Measurements from ENCODE around the gene ALAS1. TPM values are rescaled to one million over a fixed set of nuclear protein-coding genes. Genes with fewer than 3 reads are reported as not detected.

Gene ALAS1
- polyA plus RNA-seq, 1 experiment, result 61.7 TPM

DNA sequence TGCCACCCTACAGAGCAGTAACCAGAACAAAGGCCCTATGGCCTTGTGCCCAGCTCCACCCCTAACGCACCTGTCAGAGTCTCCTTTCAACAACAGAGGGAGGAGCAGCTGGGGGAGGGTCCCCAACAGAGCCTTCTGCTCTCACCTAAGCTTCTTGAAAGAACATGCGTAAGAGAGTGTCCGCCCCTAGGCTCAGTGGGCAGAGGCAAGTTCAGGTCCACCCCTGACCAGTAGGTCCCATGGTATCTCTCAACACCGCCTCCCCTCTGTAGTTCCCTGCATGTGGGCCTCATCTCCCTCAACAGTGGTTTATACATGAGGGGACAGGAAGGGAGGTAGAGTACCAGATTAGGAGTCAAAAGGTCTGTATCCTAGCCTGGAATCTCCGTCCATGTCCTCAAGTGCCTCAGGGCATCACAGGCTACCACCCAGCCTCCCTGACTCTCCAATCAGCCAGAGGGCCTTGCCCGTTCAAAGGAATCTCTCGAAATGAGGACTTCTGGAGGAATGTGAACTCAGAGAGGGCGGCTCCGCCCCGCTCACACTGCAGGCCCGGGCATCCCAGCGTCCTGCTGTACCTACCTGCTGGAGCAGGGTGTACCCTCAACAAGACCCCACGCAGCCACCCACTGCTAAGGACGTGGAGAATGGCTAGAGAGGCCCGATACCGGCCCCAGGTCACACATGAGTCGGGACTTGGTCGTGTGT, 44.4 kb upstream of the ALAS1 start:
- H3K27ac ChIP-seq (ENCODE audit: low read depth, low read length), result no peak overlapping the region
- no peak for DNase-seq (ENCODE audit: low read depth, low spot score)
- ChIA-PET CTCF (interaction anchor here (1.2 to 1.5 kb wide), 4 partner anchors 9 to 185 kb away, joined by 3 to 8 read pairs (median 6); no protein-coding TSS in a partner anchor), POLR2A (interaction anchor here (0.9 to 1.5 kb wide), 6 partner anchors 32 to 211 kb away, joined by 3 to 10 read pairs (median 6); partner anchors contain the start of genes DUSP7 and RPL29)
- no peaks in the 10 kb centered on the region; the same call in 1 of the 2 replicates for H3K9me3 ChIP-seq (ENCODE audit: control insufficient read depth, insufficient read depth, low read length)
- no peaks in the 10 kb centered on the region for H3K27me3 ChIP-seq (ENCODE audit: control insufficient read depth, insufficient read depth, low read length)
- TF ChIP-seq CTCF (IDR thresholded peaks at IDR 0.05; ENCODE audit: low read depth, low read length), result 0 out of 2 replicates have a peak, but pooled peaks have one; percentile 9
- peak overlapping the region; percentile 76 for H3K4me3 ChIP-seq (ENCODE audit: low read depth, low read length)

- no peaks in the 10 kb centered on the region for H3K27me3 ChIP-seq (ENCODE audit: control insufficient read depth, insufficient read depth, low read length)
- POLR2A ChIA-PET, result interaction anchor here (0.5 to 1.5 kb wide), 19 partner anchors 16 to 1553 kb away, joined by 3 to 10 read pairs (median 4); partner anchors contain the start of genes DUSP7, GLYCTK, RPL29 and WDR82
Observed at GRCh38 chr3:52154135-52155094, 43.5 kb upstream of the ALAS1 start, which contains the start of gene POC1A. POC1A (minus strand) TSS chr3:52154423; CDS start chr3:52154372, 51 bp downstream.

GRCh38 chr3:52155912-52156311, 42.0 kb upstream of the ALAS1 start:
- Histone ChIP-seq H3K9me3 (ENCODE audit: control insufficient read depth, insufficient read depth, low read length) (no peaks in the 10 kb centered on the region; the same call in 1 of the 2 replicates), H3K27me3 (ENCODE audit: control insufficient read depth, insufficient read depth, low read length) (no peaks in the 10 kb centered on the region), H3K4me3 (ENCODE audit: low read depth, low read length) (no peak overlapping the region), H3K27ac (ENCODE audit: low read depth, low read length) (no peak overlapping the region)
- ChIA-PET CTCF (no interaction called here), POLR2A (interaction anchor here (0.9 kb wide), 1 partner anchor 160 kb away, joined by 3 read pairs; the partner anchor contains the start of gene RPL29)
- TF ChIP-seq CTCF (IDR thresholded peaks at IDR 0.05; ENCODE audit: low read depth, low read length), result no peak
- no peak for DNase-seq (ENCODE audit: low read depth, low spot score)

More at GRCh38 chr3:52154135-52155094, 43.5 kb upstream of the ALAS1 start, which contains the start of gene POC1A:
- H3K27ac ChIP-seq (ENCODE audit: low read depth, low read length), result peak within 1 kb of the TSS; percentile 69
- H3K9me3 ChIP-seq (ENCODE audit: control insufficient read depth, insufficient read depth, low read length), result no peaks in the 10 kb centered on the region; the same call in 1 of the 2 replicates
- DNase-seq (ENCODE audit: low read depth, low spot score), result peak; percentile 95
- CTCF ChIA-PET, result interaction anchor here (0.6 to 1.5 kb wide), 12 partner anchors 8 to 1191 kb away, joined by 3 to 8 read pairs (median 3); partner anchors contain the start of gene DUSP7
- TF ChIP-seq CTCF (IDR thresholded peaks at IDR 0.05; ENCODE audit: low read depth, low read length), result no peak
- H3K4me3 ChIP-seq (ENCODE audit: low read depth, low read length), result peak within 1 kb of the TSS; percentile 76

- DNase-seq (ENCODE audit: low read depth, low spot score), result no peak
- CTCF ChIA-PET, result interaction anchor here (1.1 kb wide), 1 partner anchor 180 kb away, joined by 4 read pairs; no protein-coding TSS in a partner anchor
- peaks cover 4% of the 10 kb centered on the region; the same call in 1 of the 2 replicates for H3K9me3 ChIP-seq (ENCODE audit: control insufficient read depth, insufficient read depth, low read length)
- no peak overlapping the region for H3K4me3 ChIP-seq (ENCODE audit: low read depth, low read length)
- no peaks in the 10 kb centered on the region for H3K27me3 ChIP-seq (ENCODE audit: control insufficient read depth, insufficient read depth, low read length)
- no peak overlapping the region for H3K27ac ChIP-seq (ENCODE audit: low read depth, low read length)
- TF ChIP-seq CTCF (IDR thresholded peaks at IDR 0.05; ENCODE audit: low read depth, low read length), result no peak
- POLR2A ChIA-PET, result interaction anchor here (0.7 kb wide), 1 partner anchor 145 kb away, joined by 10 read pairs; no protein-coding TSS in a partner anchor
Observed at GRCh38 chr3:52159503-52159902, 38.5 kb upstream of the ALAS1 start.
